Stimulated activated CD4-positive, alpha-beta T cell treated with anti-CD3 and anti-CD28 coated beads, Interleukin-12 subunit alpha, Interleukin-12 subunit beta, amount 100 ng/mL, for 24 hours (primary cell): ENCODE results near the gene KAZN.

Experiments
- DNase-seq, 2 experiments: peaks; one replicate each; pipeline ENCODE4 v3.0.0-alpha.2; 2020; ENCODE audit warnings: low read depth in 2 of 2

Gene KAZN

DNA sequence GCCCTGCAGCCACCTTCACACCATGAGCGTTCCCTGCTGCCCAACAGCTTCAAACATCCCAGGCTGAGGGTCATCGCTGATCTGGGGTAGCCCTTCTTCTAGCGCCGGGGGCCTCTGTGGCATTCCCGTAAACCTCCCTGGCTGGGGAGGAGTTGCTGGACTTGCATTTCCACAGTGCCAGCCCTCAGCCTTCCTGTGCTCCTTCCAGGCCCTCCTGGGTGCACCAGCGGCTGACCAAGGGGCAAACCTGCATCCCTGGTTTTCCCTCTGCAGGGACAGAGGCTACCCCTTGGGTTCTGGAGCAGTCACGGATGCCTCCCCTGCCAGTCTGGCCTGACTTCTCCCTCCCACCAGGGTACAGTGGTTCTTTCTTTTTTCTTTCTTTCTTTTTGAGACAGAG lies 336.4 kb downstream of the KAZN start:
- DNase-seq = no peak

DNA sequence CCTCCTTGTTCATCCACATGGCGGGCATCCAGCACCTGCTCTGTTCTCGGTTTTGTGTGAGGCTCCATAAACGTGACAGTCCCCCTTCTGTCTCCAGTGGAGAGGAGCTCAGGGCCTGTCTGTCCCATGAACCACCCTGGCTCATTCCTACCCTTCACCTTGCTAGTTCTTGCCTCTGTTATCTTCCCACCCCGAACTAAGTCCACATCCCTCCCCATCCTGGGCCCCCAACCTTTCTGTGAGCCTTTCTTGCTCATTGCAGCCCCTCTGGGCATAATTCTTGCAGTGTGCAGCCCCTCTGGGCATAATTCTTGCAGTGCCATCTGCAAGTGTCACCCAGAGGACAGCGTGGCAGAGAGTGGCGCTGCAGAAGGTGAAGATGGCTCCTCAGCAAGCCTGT lies 338.3 kb downstream of the KAZN start:
- DNase-seq = no peak

DNA sequence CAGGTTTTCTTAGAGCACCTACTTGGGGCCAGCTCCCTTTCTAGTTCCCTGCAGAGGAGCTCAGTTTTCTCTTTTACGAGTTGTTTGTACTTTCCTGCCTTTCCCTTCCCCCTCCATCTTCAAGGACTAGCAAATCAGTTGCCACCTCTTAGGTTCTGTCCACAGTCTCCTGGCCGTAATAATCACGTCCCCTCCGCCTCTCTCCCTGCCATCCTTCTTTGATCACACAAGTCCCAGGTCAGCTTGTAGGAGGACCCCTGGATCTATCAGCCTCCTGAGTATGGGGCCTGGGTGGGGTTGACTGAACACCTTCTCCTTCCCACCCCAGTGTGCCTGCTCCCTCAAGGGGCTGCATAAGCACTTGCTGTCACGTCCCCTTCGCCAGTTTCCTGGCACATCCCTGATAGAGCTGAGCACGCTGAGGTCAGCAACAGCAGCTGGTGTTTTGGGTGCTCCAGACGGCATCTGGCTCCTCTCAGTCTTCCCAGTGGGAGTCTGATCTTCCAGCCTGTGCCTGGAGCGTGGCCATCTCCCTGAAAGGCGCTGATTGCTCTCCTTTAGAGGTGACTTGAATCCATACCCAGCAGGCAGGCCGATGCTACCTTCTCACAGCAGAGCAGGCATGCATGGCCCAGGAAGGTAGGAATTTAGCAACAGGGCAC lies 338.9 kb downstream of the KAZN start:
- no peak for DNase-seq

DNA sequence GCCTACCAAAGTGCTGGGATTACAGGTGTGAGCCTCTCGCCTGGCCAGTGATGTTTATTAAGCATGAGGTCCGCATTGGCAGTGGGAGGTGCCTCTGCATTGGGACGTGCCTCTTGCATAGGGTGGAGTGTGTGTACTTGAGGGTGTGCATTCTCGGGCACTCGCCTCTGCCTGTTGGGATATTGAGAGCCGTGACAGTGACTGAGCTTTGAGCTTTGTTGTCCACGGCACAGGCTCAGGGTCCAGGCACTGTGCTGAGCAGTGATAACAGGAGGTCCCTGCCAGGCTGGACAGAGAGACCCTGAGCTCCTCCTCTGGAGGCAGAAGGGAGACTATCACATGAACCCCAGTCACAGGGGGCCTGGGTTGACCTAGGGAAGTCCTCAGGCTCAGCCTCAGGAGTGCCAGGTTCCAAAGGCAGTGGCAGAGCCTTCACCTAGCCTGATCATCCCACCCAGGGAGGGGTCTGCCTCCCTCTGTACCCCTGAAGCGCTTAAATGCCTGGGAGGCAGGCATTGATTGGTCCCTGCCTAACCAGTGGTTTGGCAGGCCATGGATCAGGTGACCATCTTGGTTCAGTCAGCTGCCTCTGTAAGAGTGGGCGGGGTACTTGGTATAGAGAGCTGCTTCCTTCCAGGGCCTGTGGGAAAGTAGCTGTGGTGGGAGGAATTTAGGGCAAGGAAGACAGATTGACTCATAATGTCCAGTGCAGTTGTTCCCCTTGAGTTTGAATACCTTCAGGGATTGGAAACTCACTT lies 341.2 kb downstream of the KAZN start:
- DNase-seq = no peak

DNA sequence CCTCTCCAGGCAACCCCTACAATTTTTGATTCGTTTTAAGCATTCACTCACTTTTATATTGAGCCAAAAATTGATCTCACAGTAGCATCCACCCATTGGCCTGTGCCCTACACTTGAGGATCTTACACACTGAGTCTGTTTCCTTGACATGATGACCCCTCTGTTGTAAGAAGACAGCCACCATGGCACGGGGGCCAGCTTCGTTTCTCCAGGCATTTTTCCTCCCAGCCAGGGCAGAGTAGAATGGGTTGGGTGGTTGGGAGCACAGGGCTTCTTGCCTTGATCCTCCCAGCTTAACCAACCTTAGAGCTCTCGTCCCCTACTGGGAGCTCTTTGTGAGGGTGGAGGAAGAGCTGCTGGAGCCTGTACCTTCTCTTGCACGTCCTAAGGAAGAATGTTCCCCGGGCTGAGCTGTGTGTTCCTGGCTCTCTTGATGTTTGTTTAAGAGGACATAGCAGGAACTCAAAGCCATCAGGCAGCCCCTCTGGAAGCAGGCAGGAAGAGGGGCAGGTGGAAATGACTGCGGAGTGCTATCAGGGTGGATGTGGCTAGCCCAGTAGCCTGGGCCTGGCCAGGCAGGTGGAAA lies 341.9 kb downstream of the KAZN start:
- DNase-seq = no peak

DNA sequence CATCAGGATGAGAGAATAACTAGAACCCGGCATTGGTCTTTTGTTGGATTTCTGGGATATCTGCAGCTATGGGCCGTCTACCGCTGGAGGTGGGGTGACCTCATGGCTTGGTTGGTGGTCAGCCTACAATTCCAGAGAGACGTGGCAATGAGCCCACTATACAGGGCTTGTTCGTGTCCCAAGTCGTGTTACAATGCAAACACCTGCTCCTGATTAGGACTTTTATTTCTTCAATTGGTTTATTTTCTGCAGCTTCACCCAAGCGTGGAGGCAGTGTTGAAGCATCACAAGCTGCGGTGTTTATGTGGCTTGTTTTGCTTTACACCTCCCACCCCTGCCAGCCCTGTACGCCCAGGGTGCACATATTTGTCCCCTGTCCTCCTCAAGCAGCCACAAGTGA lies 343.4 kb downstream of the KAZN start:
- no peak for DNase-seq

DNA sequence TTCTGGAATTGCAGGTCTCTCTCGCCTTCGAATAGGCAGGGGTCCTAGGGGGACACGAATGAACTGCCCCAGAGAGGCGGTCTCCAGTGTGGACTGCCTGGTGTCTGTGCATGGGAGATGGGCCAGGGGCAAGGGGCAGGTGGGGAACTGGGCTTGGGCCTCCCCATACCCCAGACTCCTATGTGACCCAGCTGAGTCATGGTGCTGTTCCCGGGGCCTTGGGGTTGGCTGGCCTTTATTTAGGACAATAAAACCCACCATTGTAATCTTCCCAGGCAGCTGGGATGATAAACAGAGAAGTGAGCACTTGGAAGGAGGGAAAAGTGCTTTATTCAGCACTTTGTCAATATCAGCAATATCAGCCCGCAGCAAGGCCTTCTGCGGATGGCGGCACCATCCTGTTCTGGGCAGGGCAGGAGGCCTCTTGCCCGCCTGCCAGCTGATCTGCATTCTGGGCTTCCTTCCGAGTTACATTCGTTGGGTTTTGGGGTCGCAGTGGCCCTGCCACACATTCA lies 346.0 kb downstream of the KAZN start:
- DNase-seq = no peak

DNA sequence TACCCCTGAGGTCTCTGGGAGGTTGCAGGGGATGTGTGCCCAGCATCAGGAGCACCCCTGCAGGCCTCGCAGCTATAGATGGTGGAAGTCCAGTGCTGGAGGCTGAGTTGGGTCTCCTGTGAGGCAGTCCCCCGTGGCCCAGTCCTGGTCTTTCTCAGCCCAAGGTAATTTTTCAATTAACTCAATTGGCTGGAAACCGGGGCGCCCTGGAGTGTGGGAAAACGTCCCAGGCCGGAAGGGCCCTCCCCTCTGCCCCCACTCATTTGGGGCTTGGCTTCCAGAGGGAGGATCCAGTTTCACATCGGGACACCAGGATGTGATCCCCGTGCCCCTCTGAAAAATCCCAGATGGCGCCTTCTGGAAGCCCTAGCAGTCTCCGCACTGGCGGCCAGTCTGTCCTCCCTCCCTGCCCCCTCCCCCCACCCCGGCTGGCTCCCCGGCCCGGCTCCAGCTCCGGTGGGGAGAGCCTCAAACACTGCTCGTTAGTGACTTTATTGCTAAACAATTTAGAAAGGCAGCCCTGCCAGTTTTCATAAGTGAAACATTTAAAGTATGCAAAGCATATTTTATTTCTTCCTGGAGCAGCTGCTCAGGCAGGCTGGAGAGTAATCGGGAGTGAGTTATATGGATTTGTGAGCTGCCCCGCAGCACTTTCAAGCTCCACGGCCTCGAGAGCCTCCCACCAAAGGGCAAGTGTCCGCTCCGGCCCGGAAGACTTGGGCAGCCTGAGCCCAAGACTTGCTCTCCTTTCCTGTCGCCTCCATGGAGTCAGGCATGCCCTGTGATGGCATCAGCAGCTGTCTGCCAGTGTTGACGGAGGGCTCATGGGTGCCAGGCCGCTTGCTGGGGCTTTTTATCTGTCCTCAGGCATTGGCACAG lies 346.9 kb downstream of the KAZN start:
- no peak for DNase-seq

DNA sequence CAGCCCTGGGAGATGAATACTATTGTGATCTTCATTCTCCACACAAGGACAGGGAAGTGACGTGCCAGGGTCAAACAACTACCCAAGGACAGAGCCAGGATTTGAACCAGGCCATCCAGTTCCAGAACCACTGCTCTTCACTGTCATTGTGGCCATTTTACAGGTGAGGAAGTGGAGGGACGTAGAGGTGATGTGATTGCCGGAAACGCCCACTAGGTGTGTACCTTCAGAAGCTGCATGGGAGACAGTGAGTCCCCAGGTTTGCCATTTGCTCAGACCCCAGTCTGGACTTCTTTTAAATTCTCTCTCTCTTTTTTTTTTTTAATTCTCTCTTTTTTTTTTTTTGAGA lies 347.5 kb downstream of the KAZN start:
- no peak for DNase-seq

DNA sequence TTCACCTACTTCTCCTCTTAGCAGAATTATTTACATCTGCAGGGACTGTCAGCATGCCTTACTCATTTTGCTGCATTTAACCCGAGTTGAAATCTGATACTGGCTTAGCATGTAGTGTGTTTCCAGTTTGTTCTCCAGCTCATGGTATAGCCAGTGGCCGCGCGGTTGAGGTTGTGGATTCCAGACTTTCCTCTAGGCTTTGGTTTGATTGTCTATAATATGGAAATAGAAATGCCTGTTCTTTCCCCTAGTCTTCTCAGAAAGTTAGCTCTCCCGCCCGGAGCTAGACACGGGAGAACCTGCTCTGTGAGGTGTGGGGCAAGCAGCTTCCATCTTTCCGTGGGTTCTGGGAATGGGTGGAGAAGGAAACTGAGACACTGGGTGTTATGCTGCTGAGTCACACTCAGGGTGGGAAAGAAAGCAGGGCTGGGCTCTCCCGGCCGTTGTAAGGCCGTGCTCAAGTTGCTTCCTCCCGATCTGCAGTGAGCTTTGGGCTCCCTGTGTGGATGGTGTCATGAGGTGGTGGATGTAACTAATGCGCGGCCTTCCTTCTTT lies 348.3 kb downstream of the KAZN start:
- DNase-seq = no peak

DNA sequence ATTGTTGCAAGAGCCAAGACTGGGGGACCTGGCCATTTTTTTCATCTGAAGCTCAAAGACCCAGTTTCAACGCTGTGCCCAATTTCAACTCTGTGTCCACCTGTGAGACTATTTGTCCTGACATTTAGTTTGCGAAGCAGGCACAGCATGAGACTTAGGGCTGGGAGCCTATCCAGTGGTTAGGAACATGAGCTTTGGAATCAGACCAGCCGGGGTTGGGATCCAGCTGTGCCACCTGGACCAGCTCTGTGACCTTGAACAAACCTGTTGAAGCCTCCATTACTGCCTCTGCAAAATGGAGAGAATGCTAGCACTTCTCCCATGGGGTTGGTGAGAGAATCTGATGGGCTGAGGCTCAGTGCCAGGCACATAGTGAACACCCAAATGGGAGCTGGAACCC lies 348.9 kb downstream of the KAZN start:
- DNase-seq = no peak

DNA sequence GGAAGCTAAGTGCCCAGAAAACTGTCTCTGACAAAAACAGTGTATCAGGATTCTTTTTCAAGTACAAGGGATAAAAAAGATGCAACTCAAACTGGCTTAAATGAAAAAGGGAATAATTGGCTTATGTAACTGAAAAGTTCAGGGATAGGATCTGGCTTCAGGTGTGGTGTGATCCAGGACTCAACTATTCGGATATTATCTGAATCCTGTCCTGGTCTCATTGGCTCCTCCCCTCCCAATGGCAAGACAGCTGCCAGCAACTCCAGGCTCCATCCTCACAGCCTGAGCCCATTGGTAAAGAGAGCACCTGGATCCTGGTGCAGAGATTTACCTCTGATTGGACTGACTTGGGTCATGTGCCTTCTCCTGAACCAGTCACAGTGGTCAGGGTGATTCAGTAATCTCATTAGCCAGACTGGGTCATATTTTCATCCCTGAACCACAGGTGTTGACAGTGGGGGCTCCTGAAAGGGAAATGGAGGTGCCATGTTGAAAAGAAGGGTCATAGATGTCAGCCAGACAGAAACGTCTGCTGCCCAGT lies 349.7 kb downstream of the KAZN start:
- no peak for DNase-seq

DNA sequence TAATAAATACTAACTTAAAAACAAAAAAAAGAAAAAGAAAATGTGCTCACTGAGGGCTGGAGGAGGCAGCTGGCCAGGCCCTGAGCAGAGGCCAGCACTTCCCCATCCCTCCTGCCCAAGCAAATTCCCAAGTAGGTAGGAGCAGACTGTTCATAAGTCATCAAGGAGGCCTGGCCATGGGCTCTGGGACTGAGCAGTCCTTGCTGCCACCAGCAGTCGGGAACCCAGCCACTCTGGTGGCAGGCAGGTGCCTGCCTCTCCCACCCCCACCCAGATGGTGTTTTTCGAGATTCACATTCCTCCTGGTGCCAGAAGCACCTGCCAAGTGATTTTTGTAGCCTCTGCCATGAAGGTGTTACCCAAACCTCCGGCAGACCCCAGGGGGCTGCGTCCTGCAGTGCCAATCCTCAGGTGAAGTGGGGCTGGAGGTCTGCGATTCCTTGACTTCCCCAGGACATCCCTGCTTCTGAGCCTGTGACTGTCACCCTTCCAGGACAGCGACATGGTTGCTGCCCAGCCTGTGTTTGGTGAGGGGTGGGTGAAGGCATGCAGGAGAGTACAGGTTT lies 350.9 kb downstream of the KAZN start:
- DNase-seq = no peak

DNA sequence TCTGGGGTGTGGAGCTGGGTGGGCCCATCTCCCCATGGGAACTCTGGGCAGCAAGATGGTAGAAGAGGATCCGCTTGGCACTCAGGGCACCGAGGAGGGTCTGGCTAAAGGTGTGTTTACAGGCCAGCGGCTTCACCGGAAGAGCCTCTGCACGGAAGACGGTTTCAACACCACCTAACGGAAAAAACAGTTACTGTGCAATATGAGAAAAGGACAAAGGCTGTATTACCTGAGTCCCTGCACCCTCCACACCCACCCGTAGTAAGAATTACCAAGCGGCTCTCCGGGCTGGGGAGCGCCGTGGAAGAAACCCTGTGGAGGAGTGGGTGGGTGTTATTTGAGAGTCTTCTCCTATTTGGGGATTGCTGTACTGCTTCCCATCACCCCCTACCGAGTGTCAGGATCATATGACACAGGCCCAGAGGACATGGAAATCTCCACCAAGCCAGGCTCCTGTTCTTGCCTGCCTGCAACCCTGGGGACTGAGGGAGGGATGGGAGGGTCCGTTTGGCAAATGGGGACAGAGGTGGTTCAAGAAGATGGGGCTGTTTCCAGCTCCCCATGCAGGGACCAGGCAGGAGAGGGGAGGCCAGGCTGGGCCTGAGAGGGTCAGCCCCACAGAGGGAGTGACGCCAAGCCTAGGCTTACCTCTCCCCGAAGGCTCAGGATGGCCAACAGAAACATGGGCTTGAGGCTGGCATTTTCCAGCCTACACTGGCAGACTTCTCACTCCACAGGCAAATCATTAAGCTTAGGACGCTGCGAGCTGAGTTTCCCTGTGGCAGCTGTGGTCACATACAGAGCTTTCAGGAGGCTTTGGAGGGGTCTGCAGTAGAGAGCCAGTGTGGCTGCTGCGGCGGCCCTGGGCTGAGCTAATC lies 351.6 kb downstream of the KAZN start:
- no peak for DNase-seq

DNA sequence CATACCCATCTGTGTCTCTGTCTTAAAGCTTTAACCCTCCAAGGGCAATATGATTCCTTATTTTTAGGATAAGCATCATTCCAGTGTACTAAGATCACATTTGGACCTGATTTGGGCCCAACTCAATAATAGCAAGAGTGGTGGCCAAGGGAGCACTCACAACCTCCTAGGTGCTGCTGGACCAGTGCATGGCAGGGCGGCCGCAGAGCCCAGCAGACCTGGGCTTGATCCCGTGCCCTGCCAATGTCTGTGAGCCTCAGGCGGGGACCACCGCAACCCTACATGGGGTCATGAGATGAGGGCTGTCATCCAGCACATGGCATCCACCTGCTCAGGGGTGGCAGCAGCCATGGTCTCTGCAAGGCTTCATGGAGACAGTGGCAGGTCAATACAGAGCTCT lies 353.3 kb downstream of the KAZN start:
- no peak for DNase-seq

DNA sequence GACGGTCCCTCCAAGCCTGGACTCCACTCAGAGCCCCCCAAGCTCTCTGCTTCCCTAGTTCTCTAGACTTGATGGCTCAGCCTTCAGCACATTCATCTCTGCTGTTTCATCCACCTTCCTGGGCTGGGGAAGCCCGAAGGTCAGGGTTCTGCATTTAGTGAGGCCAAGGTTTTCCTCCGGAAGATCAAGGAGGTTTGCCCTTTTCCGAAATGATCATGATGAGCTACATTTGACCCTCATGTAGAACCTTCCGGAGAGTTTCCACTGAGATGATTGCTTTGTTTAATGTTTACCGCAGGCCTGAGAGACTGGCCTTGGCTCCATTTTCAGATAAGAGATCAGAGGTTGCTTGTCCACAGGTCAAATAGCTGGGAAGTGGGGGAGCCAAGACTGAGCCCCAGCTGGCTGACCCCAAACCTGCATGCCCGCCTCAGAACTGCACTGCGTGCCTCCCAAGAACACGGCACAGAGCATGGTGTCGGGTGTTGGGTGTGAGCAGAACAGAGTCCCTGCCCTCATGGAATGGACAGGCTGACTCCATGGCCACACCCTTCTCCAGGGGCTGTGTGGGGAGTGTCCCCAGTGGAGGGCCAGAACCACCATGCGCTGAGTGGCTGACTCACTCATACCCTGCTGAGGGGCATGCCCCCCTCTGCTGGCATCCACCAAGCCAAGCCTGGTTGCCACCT lies 354.3 kb downstream of the KAZN start:
- no peak for DNase-seq

DNA sequence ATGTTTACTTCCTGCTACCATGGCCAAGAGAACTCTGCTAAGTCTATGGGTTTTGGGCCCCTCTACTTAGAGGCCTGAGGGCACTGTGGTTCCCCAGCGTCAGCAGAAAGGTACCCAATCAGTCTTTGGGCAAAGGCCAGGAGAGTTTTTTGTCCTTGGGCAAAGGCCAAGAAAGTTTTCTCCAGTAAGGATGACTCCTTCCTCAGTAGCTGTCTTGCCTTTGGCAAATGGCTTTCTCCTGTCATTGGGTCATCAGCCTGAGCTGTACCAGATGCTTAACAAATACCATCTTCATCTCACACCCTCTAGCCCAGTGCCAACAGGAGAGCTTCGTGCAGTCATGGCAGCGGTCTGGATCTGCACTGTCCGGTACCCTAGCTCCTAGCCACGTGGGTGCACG lies 355.7 kb downstream of the KAZN start:
- no peak for DNase-seq

DNA sequence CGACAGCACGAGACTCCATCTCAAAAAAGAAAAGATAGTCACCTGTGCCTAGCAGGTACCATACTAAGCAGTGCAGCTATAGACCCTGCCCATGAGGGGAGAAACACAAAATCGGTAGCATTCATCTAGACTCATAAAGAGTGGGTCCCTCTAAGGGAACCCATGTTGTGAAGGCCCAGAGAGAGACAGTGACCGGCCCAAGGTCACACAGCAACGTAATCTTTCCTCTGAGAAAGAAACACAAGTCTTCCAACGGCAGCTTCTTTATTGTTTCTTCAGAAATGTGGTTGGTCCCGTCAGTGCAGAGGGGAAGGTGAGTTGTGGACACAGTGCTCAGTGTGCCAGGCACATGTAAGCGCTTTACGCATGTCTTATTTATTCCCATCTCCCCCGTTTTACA lies 356.4 kb downstream of the KAZN start:
- DNase-seq = no peak

DNA sequence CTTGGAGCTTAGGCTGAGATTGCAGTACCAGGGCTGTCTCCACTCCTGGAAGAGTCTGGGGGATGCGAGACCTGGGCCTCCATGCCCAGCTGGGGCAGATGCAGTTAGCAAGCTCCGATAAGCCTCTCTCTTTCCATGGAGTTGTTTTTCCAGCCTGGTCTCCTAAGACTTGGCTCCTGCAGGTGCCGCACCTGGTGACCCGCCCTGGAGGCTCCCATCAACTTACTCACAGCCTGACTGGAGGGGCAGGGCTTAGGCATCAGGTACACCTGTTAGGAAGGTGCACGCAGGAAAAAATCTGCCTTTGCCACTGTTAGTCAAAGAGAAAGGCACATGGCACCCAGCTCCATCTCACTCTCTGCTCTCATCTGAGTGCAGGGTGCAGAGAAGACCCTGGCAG lies 356.9 kb downstream of the KAZN start:
- no peak for DNase-seq

DNA sequence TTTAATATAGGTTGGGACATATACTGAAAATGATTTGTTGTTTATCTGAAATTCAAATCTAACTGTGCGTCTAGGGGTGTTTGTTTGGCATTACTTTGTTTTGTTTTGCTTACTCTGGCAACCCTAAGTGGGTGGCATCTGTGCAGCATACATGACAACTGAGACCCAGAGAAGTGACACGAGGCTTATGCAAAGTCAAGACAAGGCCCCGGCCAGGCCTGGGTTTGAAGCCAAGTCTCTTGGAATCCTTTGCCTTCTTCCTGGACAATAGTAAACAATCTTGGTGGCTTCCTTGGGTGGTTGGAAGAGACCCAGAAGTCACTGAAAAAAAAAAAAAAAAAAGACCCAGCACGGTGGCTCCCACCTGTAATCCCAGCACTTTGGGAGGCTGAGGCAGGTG lies 357.5 kb downstream of the KAZN start:
- DNase-seq = no peak
